VCaP (cell line): Measurements from ENCODE around the gene FAM53B.

Source experiments
- H3K27ac ChIP-seq: fragments of 450-650 bp; 2 replicates; pipeline ENCODE4 v1.5.1; 2017
- CTCF ChIP-seq: fragments of 450-650 bp; conservative IDR thresholded peaks from 2 replicates; pipeline ENCODE4 v1.5.1; 2017; ENCODE audit warnings: mild to moderate bottlenecking, moderate library complexity

FAM53B gene

DNA sequence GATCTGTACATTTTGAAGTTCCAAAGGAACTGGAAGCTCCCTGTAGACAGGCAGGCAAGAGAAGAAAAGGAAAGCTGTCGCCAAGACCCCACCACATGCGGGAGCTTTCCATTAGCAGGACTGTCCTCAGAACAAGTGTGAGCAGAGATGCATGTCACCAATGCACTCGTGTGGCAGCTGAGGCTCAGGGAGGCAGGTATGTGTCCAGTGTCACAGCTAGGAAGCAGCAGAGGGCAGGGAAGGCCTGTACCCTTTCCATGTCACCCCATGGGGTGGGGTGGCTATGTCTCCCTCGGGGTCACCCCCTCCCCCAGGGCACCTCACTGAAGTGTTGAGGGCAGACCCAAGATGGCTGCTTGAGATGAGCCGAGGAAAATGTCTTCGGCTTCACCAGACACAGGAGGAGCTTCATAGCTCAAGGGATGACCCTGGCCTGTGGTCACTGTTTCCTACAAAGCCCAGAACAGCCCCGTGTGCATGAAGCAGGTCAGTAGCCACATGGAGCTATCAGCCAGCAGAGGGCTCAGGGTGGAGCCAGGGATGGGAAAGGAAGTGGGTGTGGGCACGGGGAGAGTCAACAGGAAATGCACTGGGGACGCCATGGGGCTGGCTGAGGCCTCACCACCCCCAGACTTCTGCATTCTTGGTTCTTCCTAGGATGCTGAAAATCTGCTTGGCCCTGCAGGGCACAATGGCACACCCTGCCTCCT lies 96.6 kb downstream of the FAM53B start:
- TF ChIP-seq CTCF: no peak
- H3K27ac ChIP-seq: no peak overlapping the region

DNA sequence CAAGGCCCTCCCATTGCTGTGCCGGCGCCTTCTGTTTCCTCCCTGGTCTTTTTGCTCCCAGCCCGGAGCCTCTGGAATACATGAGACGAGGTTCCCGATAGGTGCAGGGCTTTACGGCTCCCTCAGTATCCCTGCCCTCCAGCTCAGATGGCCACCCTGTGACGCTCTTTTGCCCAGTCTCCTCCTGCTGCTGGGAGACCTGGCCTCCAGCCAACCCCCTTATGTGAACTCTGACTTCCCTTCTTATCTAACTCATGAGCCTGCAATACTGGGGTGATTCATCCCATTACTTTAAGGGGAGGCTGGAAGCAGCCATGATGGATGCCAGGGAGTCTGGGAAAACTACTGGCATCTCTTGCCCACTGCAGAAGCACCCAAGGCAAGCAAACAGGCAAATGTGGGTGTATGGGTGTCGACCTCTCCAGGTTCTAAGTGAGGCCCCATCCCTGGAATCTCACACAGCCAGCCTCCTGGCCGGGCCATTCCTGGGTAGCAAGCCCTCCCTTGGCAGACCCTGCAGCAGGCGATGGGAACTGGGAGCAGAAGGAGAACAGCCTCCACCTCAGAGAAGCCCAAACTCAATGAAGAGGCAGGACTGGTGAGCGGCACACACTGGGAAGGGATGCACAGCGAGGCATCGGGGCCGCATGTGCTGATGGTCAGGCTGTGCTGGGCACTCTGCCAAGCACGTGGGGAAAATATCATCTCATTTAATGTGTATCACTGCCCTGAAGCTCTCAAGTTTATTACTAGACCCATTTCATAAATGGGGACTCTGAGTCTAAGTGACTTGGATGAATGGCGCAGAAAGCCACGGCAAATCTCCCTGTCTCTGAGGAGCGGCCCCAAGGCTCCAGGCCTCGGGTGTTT lies 97.5 kb downstream of the FAM53B start:
- H3K27ac ChIP-seq: no peak overlapping the region
- no peak for TF ChIP-seq CTCF

- TF ChIP-seq CTCF: no peak
- H3K27ac ChIP-seq: no peak overlapping the region
These were observed 98.6 kb downstream of the FAM53B start for GRCh38 chr10:124645467-124646095.

- no peak for TF ChIP-seq CTCF
- no peak overlapping the region for H3K27ac ChIP-seq
These were observed 99.3 kb downstream of the FAM53B start for GRCh38 chr10:124644771-124645415.

DNA sequence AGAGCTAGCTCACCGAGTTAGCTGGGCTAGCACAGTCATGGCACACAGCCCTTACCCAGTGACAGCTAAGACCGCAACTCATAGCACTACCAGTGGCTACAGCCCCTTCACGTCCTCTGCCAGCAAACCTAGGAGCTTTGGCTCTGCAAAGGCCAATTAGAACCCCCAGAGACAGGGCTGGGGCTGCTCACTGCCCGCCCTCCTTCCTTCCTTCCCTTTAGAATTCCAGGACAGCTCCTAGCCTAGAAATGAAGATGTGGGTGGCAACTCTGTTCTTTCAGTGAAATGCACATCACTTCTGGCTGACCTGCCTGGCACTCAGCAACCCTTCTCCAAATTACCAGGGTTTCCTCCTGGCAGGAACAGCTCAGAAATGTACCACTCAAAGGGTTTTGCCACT lies 99.9 kb downstream of the FAM53B start:
- H3K27ac ChIP-seq: no peak overlapping the region
- TF ChIP-seq CTCF: no peak

- no peak overlapping the region for H3K27ac ChIP-seq
- no peak for TF ChIP-seq CTCF
These were observed 100.7 kb downstream of the FAM53B start for GRCh38 chr10:124643330-124644009.
